HEK293 (cell line): Measurements from ENCODE around the gene MSI2.
A peak's percentile ranks its signal among the peaks of the same experiment; 100 is the strongest.

Experiments
- CTCF ChIA-PET: fragments of 350-600 bp; formaldehyde crosslinking; extraction: SDS; loops from one replicate; lab custom pipeline; 2021; ENCODE audit warnings: antibody characterized with exemption; lab: Yijun Ruan, JAX
- POLR2A ChIA-PET: fragments of 300-600 bp; formaldehyde crosslinking; extraction: SDS; loops from one replicate; lab custom pipeline; 2020; ENCODE audit warnings: antibody characterized with exemption, inconsistent platforms; lab: Yijun Ruan, JAX
- H3K27ac ChIP-seq: fragments of 200-500 bp; sonication (Bioruptor generic); 2 replicates; pipeline ENCODE4 v1.5.1; 2014; ENCODE audit warnings: low read depth, low read length, control low read depth, inconsistent platforms; ENCODE audit errors: extremely low read depth
- H3K36me3 ChIP-seq, 2 experiments: fragments of 200-500 bp in 1 of 2; sonication (Bioruptor generic) in 1 of 2; 1 replicate in 1 of 2; 2 replicates in 1 of 2; pipeline ENCODE4 v1.5.1; 2014 to 2017; ENCODE audit warnings: inconsistent platforms in 2 of 2, low read length in 2 of 2; ENCODE audit not compliant: control insufficient read depth in 2 of 2, insufficient read depth in 1 of 2
- H3K4me1 ChIP-seq: fragments of 200-500 bp; sonication (Bioruptor generic); 2 replicates; pipeline ENCODE4 v1.5.1; 2014; ENCODE audit warnings: mild to moderate bottlenecking, low read length, inconsistent platforms; ENCODE audit not compliant: control insufficient read depth, insufficient read depth
- H3K4me3 ChIP-seq: 2 replicates; pipeline ENCODE4 v1.5.1; 2011; ENCODE audit warnings: low read depth, mild to moderate bottlenecking, control low read depth, low read length, moderate library complexity
- H3K9me3 ChIP-seq: fragments of 200-500 bp; sonication (Bioruptor generic); 2 replicates; pipeline ENCODE4 v1.5.1; 2014; ENCODE audit warnings: low read depth, low read length, inconsistent platforms; ENCODE audit not compliant: control insufficient read depth, insufficient read depth
- FEZF1 ChIP-seq: fragments of 450-650 bp; formaldehyde crosslinking; IDR thresholded peaks from 2 replicates; pipeline ENCODE4 v1.5.1; 2016; ENCODE audit warnings: missing biosample characterization, missing genetic modification characterization
- GLI4 ChIP-seq: fragments of 450-650 bp; formaldehyde crosslinking; IDR thresholded peaks from 2 replicates; pipeline ENCODE4 v1.5.1; 2016; ENCODE audit warnings: missing biosample characterization, missing genetic modification characterization
- HOXD13 ChIP-seq: sonication (generic); formaldehyde crosslinking; IDR thresholded peaks from 2 replicates; pipeline ENCODE4 v1.8.0; 2022; ENCODE audit warnings: missing genetic modification reagents, borderline replicate concordance
- IKZF3 ChIP-seq: fragments of 450-650 bp; IDR thresholded peaks from 2 replicates; pipeline ENCODE4 v1.5.0; 2018; ENCODE audit warnings: missing biosample characterization, mild to moderate bottlenecking, missing genetic modification characterization, moderate library complexity
- KLF1 ChIP-seq: fragments of 450-650 bp; formaldehyde crosslinking; IDR thresholded peaks from 2 replicates; pipeline ENCODE4 v1.5.1; 2016; ENCODE audit warnings: missing biosample characterization, missing genetic modification characterization
- SCRT2 ChIP-seq: fragments of 450-650 bp; formaldehyde crosslinking; IDR thresholded peaks from 2 replicates; pipeline ENCODE4 v1.5.1; 2016; ENCODE audit warnings: missing biosample characterization, missing genetic modification characterization
- ZFP3 ChIP-seq: fragments of 450-650 bp; formaldehyde crosslinking; IDR thresholded peaks from 2 replicates; pipeline ENCODE4 v1.5.1; 2016; ENCODE audit warnings: low read depth, missing biosample characterization, missing genetic modification characterization
- ZIC2 ChIP-seq: fragments of 450-650 bp; formaldehyde crosslinking; IDR thresholded peaks from 2 replicates; pipeline ENCODE4 v1.5.1; 2016; ENCODE audit warnings: missing biosample characterization, missing genetic modification characterization
- ZNF114 ChIP-seq: fragments of 450-650 bp; formaldehyde crosslinking; IDR thresholded peaks from 2 replicates; pipeline ENCODE4 v1.5.0; 2017; ENCODE audit warnings: missing biosample characterization, missing genetic modification characterization
- ZNF248 ChIP-seq: fragments of 450-650 bp; formaldehyde crosslinking; IDR thresholded peaks from 2 replicates; pipeline ENCODE4 v1.5.1; 2017; ENCODE audit warnings: missing biosample characterization, missing genetic modification characterization
- ZNF302 ChIP-seq: fragments of 450-650 bp; formaldehyde crosslinking; IDR thresholded peaks from 2 replicates; pipeline ENCODE4 v1.5.1; 2016; ENCODE audit warnings: missing biosample characterization, missing genetic modification characterization, low read depth
- ZNF335 ChIP-seq: fragments of 450-650 bp; formaldehyde crosslinking; conservative IDR thresholded peaks from 2 replicates; pipeline ENCODE4 v1.5.1; 2016; ENCODE audit warnings: missing biosample characterization, missing genetic modification characterization
- ZNF404 ChIP-seq: fragments of 450-650 bp; formaldehyde crosslinking; IDR thresholded peaks from 2 replicates; pipeline ENCODE4 v1.5.1; 2017; ENCODE audit warnings: missing biosample characterization, missing genetic modification characterization
- ZNF423 ChIP-seq: fragments of 450-650 bp; formaldehyde crosslinking; IDR thresholded peaks from 2 replicates; pipeline ENCODE4 v1.5.1; 2016; ENCODE audit warnings: missing biosample characterization, missing genetic modification characterization
- ZNF433 ChIP-seq: fragments of 450-650 bp; formaldehyde crosslinking; IDR thresholded peaks from 2 replicates; pipeline ENCODE4 v1.5.1; 2016; ENCODE audit warnings: missing biosample characterization, missing genetic modification characterization, low read depth
- ZNF514 ChIP-seq: fragments of 450-650 bp; formaldehyde crosslinking; IDR thresholded peaks from 2 replicates; pipeline ENCODE4 v1.5.1; 2016; ENCODE audit warnings: missing biosample characterization, missing genetic modification characterization
- ZNF529 ChIP-seq: fragments of 450-650 bp; formaldehyde crosslinking; IDR thresholded peaks from 2 replicates; pipeline ENCODE4 v1.5.1; 2017; ENCODE audit warnings: missing genetic modification characterization, missing biosample characterization; ENCODE audit not compliant: insufficient replicate concordance
- ZNF600 ChIP-seq: fragments of 450-650 bp; formaldehyde crosslinking; IDR thresholded peaks from 2 replicates; pipeline ENCODE4 v1.5.1; 2016; ENCODE audit warnings: missing biosample characterization, missing genetic modification characterization
- ZNF747 ChIP-seq: fragments of 450-650 bp; formaldehyde crosslinking; IDR thresholded peaks from 2 replicates; pipeline ENCODE4 v1.5.1; 2016; ENCODE audit warnings: missing biosample characterization, missing genetic modification characterization
- ZNF76 ChIP-seq: fragments of 450-650 bp; formaldehyde crosslinking; IDR thresholded peaks from 2 replicates; pipeline ENCODE4; 2016; ENCODE audit warnings: low read depth, missing biosample characterization, missing genetic modification characterization, borderline replicate concordance
- ZSCAN30 ChIP-seq: fragments of 450-650 bp; IDR thresholded peaks from 2 replicates; pipeline ENCODE4 v1.5.1; 2018; ENCODE audit warnings: missing biosample characterization, mild to moderate bottlenecking, missing genetic modification characterization, moderate library complexity
- TF ChIP-seq, protein P1 (sequence below): fragments of 450-650 bp; formaldehyde crosslinking; IDR thresholded peaks from 2 replicates; pipeline ENCODE4 v1.5.1; 2017; ENCODE audit warnings: missing biosample characterization, missing genetic modification characterization
- TF ChIP-seq, protein P2 (sequence below): fragments of 450-650 bp; formaldehyde crosslinking; IDR thresholded peaks from 2 replicates; pipeline ENCODE4 v1.5.1; 2016; ENCODE audit warnings: missing biosample characterization, missing genetic modification characterization
- TF ChIP-seq, protein P3 (sequence below): fragments of 450-650 bp; formaldehyde crosslinking; IDR thresholded peaks from 2 replicates; pipeline ENCODE4 v1.5.1; 2016; ENCODE audit warnings: missing biosample characterization, missing genetic modification characterization, low read depth
- TF ChIP-seq, protein P4 (sequence below): fragments of 450-650 bp; formaldehyde crosslinking; IDR thresholded peaks from 2 replicates; pipeline ENCODE4 v1.5.1; 2016; ENCODE audit warnings: missing biosample characterization, missing genetic modification characterization
- TF ChIP-seq, protein P5 (sequence below): fragments of 450-650 bp; formaldehyde crosslinking; IDR thresholded peaks from 2 replicates; pipeline ENCODE4 v1.5.1; 2016; ENCODE audit warnings: missing biosample characterization, missing genetic modification characterization

MSI2 gene

DNA sequence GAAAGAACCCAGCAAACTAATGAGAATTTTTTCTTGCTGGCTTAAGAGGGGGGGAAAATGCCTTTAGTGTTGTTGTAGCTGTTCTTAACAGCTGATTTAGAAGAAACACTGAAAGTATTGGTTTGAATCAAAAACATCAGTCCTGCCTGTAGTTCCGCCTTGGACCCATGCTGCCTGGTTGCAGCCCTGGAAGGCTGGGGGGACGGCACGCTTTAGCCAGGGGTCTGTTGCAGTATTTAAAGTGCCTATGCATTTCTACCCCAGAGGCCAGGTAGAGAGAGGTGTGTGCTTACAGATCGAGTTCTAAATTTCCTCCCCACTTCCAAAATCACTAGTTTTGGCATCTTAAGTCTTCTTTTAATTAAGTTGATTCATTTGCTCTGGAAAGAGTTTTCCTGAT is 286.9 kb downstream of the MSI2 start (continued):
- TF ChIP-seq, protein P1, sequence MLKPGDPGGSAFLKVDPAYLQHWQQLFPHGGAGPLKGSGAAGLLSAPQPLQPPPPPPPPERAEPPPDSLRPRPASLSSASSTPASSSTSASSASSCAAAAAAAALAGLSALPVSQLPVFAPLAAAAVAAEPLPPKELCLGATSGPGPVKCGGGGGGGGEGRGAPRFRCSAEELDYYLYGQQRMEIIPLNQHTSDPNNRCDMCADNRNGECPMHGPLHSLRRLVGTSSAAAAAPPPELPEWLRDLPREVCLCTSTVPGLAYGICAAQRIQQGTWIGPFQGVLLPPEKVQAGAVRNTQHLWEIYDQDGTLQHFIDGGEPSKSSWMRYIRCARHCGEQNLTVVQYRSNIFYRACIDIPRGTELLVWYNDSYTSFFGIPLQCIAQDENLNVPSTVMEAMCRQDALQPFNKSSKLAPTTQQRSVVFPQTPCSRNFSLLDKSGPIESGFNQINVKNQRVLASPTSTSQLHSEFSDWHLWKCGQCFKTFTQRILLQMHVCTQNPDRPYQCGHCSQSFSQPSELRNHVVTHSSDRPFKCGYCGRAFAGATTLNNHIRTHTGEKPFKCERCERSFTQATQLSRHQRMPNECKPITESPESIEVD (tag by site-specific recombination): no peak
- TF ChIP-seq, all 188 proteins: peak for 0

DNA sequence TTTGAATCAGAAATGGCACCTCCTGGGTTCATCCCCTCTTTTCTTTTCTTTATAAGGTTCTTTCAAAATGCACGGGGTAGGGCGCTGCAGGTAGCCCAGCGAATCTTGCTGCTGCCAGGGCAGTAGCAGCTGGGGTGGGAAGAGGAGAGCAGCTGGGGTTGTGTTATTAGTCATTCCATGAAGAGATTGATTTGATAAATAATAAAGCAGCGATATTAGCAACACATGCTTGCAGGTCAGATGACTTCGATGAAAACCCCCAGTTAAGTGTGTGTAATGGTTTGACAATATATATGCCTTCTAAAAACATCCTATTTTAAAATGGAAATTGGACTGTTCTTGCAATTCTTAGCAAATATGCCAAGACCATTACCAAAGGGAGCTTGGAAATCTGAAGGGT is 288.1 kb downstream of the MSI2 start:
- H3K36me3 ChIP-seq: no peaks in the 10 kb centered on the region
- no peaks in the 10 kb centered on the region for H3K9me3 ChIP-seq
- peak overlapping the region; percentile 95 for H3K27ac ChIP-seq
- H3K4me3 ChIP-seq: no peak overlapping the region
- TF ChIP-seq, protein P2, sequence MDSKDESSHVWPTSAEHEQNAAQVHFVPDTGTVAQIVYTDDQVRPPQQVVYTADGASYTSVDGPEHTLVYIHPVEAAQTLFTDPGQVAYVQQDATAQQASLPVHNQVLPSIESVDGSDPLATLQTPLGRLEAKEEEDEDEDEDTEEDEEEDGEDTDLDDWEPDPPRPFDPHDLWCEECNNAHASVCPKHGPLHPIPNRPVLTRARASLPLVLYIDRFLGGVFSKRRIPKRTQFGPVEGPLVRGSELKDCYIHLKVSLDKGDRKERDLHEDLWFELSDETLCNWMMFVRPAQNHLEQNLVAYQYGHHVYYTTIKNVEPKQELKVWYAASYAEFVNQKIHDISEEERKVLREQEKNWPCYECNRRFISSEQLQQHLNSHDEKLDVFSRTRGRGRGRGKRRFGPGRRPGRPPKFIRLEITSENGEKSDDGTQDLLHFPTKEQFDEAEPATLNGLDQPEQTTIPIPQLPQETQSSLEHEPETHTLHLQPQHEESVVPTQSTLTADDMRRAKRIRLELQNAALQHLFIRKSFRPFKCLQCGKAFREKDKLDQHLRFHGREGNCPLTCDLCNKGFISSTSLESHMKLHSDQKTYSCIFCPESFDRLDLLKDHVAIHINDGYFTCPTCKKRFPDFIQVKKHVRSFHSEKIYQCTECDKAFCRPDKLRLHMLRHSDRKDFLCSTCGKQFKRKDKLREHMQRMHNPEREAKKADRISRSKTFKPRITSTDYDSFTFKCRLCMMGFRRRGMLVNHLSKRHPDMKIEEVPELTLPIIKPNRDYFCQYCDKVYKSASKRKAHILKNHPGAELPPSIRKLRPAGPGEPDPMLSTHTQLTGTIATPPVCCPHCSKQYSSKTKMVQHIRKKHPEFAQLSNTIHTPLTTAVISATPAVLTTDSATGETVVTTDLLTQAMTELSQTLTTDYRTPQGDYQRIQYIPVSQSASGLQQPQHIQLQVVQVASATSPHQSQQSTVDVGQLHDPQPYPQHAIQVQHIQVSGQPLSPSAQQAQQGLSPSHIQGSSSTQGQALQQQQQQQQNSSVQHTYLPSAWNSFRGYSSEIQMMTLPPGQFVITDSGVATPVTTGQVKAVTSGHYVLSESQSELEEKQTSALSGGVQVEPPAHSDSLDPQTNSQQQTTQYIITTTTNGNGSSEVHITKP: peak; percentile 69
- TF ChIP-seq HOXD13 (no peak), ZIC2 (tag by site-specific recombination) (0 out of 2 replicates have a peak, but pooled peaks have one; percentile 12)
- peaks cover 85% of the 10 kb centered on the region for H3K4me1 ChIP-seq
- CTCF ChIA-PET: interaction anchor here (1.9 to 3.8 kb wide), 2 partner anchors 54 to 301 kb away, joined by 12 to 19 read pairs; no protein-coding TSS in a partner anchor
- POLR2A ChIA-PET: no interaction called here

DNA sequence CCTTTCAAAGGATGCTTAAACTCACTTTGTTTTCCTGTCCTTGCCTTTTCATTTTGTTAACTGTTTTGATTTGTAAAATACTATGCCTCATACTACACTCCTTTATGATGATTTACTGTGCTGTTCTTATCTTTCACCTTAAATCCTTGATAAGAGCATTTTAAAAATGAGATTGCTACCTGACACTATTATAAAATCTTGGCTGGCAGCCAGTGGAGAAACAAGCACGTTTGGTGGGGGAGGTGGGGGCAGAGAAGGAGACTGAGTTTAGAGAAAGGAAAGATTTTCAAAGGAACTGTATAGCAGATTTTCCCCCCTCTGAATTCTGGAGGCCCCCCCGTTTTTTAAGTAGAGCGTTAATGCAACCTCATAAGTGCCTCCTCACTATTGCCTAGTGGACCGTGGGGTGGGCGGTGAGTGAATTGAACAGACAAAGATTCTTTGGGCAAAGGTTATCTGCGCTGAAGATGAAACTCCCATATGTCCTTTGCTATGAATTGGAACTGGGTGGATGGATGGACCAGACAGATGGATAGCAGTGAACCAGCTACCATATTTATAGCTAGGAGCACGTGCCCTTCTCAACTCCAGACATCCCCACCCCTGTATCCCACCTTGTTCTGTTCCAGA is 288.6 kb downstream of the MSI2 start:
- Histone ChIP-seq H3K4me1 (peaks cover 86% of the 10 kb centered on the region), H3K9me3 (no peaks in the 10 kb centered on the region), H3K36me3 (no peaks in the 10 kb centered on the region), H3K27ac (peak overlapping the region; percentile 95), H3K4me3 (no peak overlapping the region)
- CTCF ChIA-PET: interaction anchor here (1.9 to 3.8 kb wide), 2 partner anchors 53 to 302 kb away, joined by 12 to 19 read pairs; no protein-coding TSS in a partner anchor
- POLR2A ChIA-PET: no interaction called here
- TF ChIP-seq, protein P3, sequence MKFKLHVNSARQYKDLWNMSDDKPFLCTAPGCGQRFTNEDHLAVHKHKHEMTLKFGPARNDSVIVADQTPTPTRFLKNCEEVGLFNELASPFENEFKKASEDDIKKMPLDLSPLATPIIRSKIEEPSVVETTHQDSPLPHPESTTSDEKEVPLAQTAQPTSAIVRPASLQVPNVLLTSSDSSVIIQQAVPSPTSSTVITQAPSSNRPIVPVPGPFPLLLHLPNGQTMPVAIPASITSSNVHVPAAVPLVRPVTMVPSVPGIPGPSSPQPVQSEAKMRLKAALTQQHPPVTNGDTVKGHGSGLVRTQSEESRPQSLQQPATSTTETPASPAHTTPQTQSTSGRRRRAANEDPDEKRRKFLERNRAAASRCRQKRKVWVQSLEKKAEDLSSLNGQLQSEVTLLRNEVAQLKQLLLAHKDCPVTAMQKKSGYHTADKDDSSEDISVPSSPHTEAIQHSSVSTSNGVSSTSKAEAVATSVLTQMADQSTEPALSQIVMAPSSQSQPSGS (tag by site-specific recombination): peak; percentile 23; the same call in 1 of the 2 replicates
- no peak for TF ChIP-seq ZNF114 (tag by site-specific recombination)
- no peak for TF ChIP-seq ZNF433 (tag by site-specific recombination)
- TF ChIP-seq SCRT2 (tag by site-specific recombination): no peak
- no peak for TF ChIP-seq ZNF514 (tag by site-specific recombination)
- no peak for TF ChIP-seq ZNF423
- peak; percentile 90 for TF ChIP-seq FEZF1 (tag by site-specific recombination)
- TF ChIP-seq, protein P4, sequence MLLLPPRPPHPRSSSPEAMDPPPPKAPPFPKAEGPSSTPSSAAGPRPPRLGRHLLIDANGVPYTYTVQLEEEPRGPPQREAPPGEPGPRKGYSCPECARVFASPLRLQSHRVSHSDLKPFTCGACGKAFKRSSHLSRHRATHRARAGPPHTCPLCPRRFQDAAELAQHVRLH (tag by site-specific recombination): peak; percentile 68; the same call in 1 of the 2 replicates
- no peak for TF ChIP-seq KLF1
- TF ChIP-seq ZFP3: no peak
- TF ChIP-seq, protein P5, sequence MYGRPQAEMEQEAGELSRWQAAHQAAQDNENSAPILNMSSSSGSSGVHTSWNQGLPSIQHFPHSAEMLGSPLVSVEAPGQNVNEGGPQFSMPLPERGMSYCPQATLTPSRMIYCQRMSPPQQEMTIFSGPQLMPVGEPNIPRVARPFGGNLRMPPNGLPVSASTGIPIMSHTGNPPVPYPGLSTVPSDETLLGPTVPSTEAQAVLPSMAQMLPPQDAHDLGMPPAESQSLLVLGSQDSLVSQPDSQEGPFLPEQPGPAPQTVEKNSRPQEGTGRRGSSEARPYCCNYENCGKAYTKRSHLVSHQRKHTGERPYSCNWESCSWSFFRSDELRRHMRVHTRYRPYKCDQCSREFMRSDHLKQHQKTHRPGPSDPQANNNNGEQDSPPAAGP (tag by site-specific recombination): peak; percentile 33; the same call in 1 of the 2 replicates
- no peak for TF ChIP-seq ZNF747 (tag by site-specific recombination)
- no peak for TF ChIP-seq ZNF529 (tag by site-specific recombination)
- TF ChIP-seq GLI4: no peak
- no peak for TF ChIP-seq ZNF76 (tag by site-specific recombination)
- TF ChIP-seq ZSCAN30: 0 out of 2 replicates have a peak, but pooled peaks have one; percentile 8
- TF ChIP-seq ZNF600 (tag by site-specific recombination): no peak
- no peak for TF ChIP-seq ZNF302 (tag by site-specific recombination)
- TF ChIP-seq IKZF3 (tag by site-specific recombination): peak; percentile 27; the same call in 1 of the 2 replicates
- TF ChIP-seq ZNF404: no peak
- no peak for TF ChIP-seq ZNF248 (tag by site-specific recombination)
- no peak for TF ChIP-seq ZNF335 (tag by site-specific recombination)
